ENCODE results near the gene TMEM134. TPM values are rescaled to one million over a fixed set of nuclear protein-coding genes. Genes with fewer than 3 reads are reported as not detected.
"Not testable (repeated sequence)": the region's sequence is repeated elsewhere in the genome, so short reads cannot be mapped to it uniquely, and the experiment has no call there.

TMEM134 gene
- 61.1 and 105 TPM in 2 replicates for total RNA-seq (2014; rRNA removed; shearing (Covaris generic))

- DNase-seq (ENCODE audit: low read depth in 1 of 2, low spot score in 2 of 2), result peak; percentile 88 to 98
- H3K9me3 ChIP-seq (replicated peaks), result 0 out of 2 replicates have a peak, but pooled peaks cover 2% of the 10 kb centered on the region
- peaks cover 9% of the 10 kb centered on the region for H3K36me3 ChIP-seq
- peak within 1 kb of the TSS; percentile 51 for H3K27ac ChIP-seq
- peaks cover 4% of the 10 kb centered on the region; the same call in 1 of the 2 replicates for H3K27me3 ChIP-seq (replicated peaks)
- peaks cover 24% of the 10 kb centered on the region for H3K4me1 ChIP-seq (replicated peaks)
- H3K4me3 ChIP-seq, result peak within 1 kb of the TSS; percentile 89
Observed at GRCh38 chr11:67468759-67469507, at the start of gene TMEM134. TMEM134 (minus strand) TSS chr11:67469251; CDS start chr11:67469192, 59 bp downstream.

GRCh38 chr11:67517784-67518552 lies 48.9 kb upstream of the TMEM134 start:
- no peaks in the 10 kb centered on the region for H3K4me1 ChIP-seq (replicated peaks)
- H3K27me3 ChIP-seq (replicated peaks), result peaks cover 34% of the 10 kb centered on the region
- no peak overlapping the region for H3K4me3 ChIP-seq
- H3K36me3 ChIP-seq, result no peaks in the 10 kb centered on the region
- no peak overlapping the region for H3K27ac ChIP-seq
- DNase-seq (ENCODE audit: low read depth in 1 of 2, low spot score in 2 of 2), result no peak
- no peaks in the 10 kb centered on the region for H3K9me3 ChIP-seq (replicated peaks)

- DNase-seq (ENCODE audit: low read depth in 1 of 2, low spot score in 2 of 2), result no peak
- Histone ChIP-seq H3K4me1 (replicated peaks) (no peaks in the 10 kb centered on the region), H3K27me3 (replicated peaks) (peaks cover 33% of the 10 kb centered on the region)
Observed at GRCh38 chr11:67516806-67517205, 47.8 kb upstream of the TMEM134 start.

GRCh38 chr11:67514116-67514515 lies 45.1 kb upstream of the TMEM134 start:
- peaks cover 36% of the 10 kb centered on the region for H3K27me3 ChIP-seq (replicated peaks)
- H3K36me3 ChIP-seq, result no peaks in the 10 kb centered on the region
- H3K4me3 ChIP-seq, result no peak overlapping the region
- H3K27ac ChIP-seq, result no peak overlapping the region
- peaks cover 1% of the 10 kb centered on the region for H3K4me1 ChIP-seq (replicated peaks)
- no peaks in the 10 kb centered on the region for H3K9me3 ChIP-seq (replicated peaks)
- no peak for DNase-seq (ENCODE audit: low read depth in 1 of 2, low spot score in 2 of 2)

More at GRCh38 chr11:67516806-67517205, 47.8 kb upstream of the TMEM134 start:
- no peaks in the 10 kb centered on the region for H3K9me3 ChIP-seq (replicated peaks)
- H3K36me3 ChIP-seq, result no peaks in the 10 kb centered on the region
- H3K27ac ChIP-seq, result no peak overlapping the region
- H3K4me3 ChIP-seq, result no peak overlapping the region

- H3K36me3 ChIP-seq, result peaks cover 16% of the 10 kb centered on the region
- not testable (repeated sequence) for H3K27ac ChIP-seq; H3K9me3 ChIP-seq (replicated peaks); DNase-seq (ENCODE audit: low read depth in 1 of 2, low spot score in 2 of 2); H3K4me3 ChIP-seq
- H3K27me3 ChIP-seq (replicated peaks), result peaks cover 36% of the 10 kb centered on the region
- peaks cover 20% of the 10 kb centered on the region for H3K4me1 ChIP-seq (replicated peaks)
Observed at GRCh38 chr11:67511558-67511957, 42.5 kb upstream of the TMEM134 start.

- H3K36me3 ChIP-seq, result peaks cover 27% of the 10 kb centered on the region
- no peak for DNase-seq (ENCODE audit: low read depth in 1 of 2, low spot score in 2 of 2)
- H3K9me3 ChIP-seq (replicated peaks), result no peaks in the 10 kb centered on the region
- peaks cover 25% of the 10 kb centered on the region for H3K27me3 ChIP-seq (replicated peaks)
- H3K4me1 ChIP-seq (replicated peaks), result peaks cover 33% of the 10 kb centered on the region
- no peak overlapping the region for H3K27ac ChIP-seq
- H3K4me3 ChIP-seq, result no peak overlapping the region
Observed at GRCh38 chr11:67510023-67510345, 40.9 kb upstream of the TMEM134 start.

- Histone ChIP-seq H3K9me3 (replicated peaks) (no peaks in the 10 kb centered on the region), H3K4me1 (replicated peaks) (peaks cover 38% of the 10 kb centered on the region)
- DNase-seq (ENCODE audit: low read depth in 1 of 2, low spot score in 2 of 2), result peak; percentile 100
Observed at GRCh38 chr11:67508486-67509121, 39.6 kb upstream of the TMEM134 start.

GRCh38 chr11:67507864-67508485 lies 38.9 kb upstream of the TMEM134 start, which contains the start of gene CDK2AP2:
CDK2AP2 (minus strand) TSS chr11:67508162; CDS start chr11:67508082, 80 bp downstream.
- Histone ChIP-seq H3K36me3 (peaks cover 27% of the 10 kb centered on the region), H3K4me1 (replicated peaks) (peaks cover 38% of the 10 kb centered on the region), H3K27me3 (replicated peaks) (peaks cover 6% of the 10 kb centered on the region), H3K4me3 (peak within 1 kb of the TSS; percentile 78), H3K27ac (peak within 1 kb of the TSS; percentile 89), H3K9me3 (replicated peaks) (no peaks in the 10 kb centered on the region)
- peak; percentile 100 for DNase-seq (ENCODE audit: low read depth in 1 of 2, low spot score in 2 of 2)

More at GRCh38 chr11:67508486-67509121, 39.6 kb upstream of the TMEM134 start:
- Histone ChIP-seq H3K4me3 (peak overlapping the region; percentile 78), H3K36me3 (peaks cover 27% of the 10 kb centered on the region), H3K27me3 (replicated peaks) (peaks cover 12% of the 10 kb centered on the region), H3K27ac (peak overlapping the region; percentile 89)

- peaks cover 27% of the 10 kb centered on the region for H3K36me3 ChIP-seq
- 0 out of 2 replicates have a peak, but pooled peaks cover 2% of the 10 kb centered on the region for H3K27me3 ChIP-seq (replicated peaks)
- H3K27ac ChIP-seq, result peak overlapping the region; percentile 37
- H3K4me1 ChIP-seq (replicated peaks), result peaks cover 38% of the 10 kb centered on the region
- H3K4me3 ChIP-seq, result peak overlapping the region; percentile 78
- no peaks in the 10 kb centered on the region for H3K9me3 ChIP-seq (replicated peaks)
- no peak for DNase-seq (ENCODE audit: low read depth in 1 of 2, low spot score in 2 of 2)
Observed at GRCh38 chr11:67507242-67507863, 38.3 kb upstream of the TMEM134 start.

- peaks cover 38% of the 10 kb centered on the region for H3K4me1 ChIP-seq (replicated peaks)
- 0 out of 2 replicates have a peak, but pooled peaks cover 2% of the 10 kb centered on the region for H3K27me3 ChIP-seq (replicated peaks)
- no peak for DNase-seq (ENCODE audit: low read depth in 1 of 2, low spot score in 2 of 2)
- H3K27ac ChIP-seq, result no peak overlapping the region
- H3K9me3 ChIP-seq (replicated peaks), result no peaks in the 10 kb centered on the region
- peaks cover 27% of the 10 kb centered on the region for H3K36me3 ChIP-seq
- H3K4me3 ChIP-seq, result peak overlapping the region; percentile 0; the same call in 1 of the 2 replicates
Observed at GRCh38 chr11:67506426-67507051, 37.5 kb upstream of the TMEM134 start.

- peaks cover 27% of the 10 kb centered on the region for H3K36me3 ChIP-seq
- peaks cover 38% of the 10 kb centered on the region for H3K4me1 ChIP-seq (replicated peaks)
- peak; percentile 89 to 96 for DNase-seq (ENCODE audit: low read depth in 1 of 2, low spot score in 2 of 2)
- 0 out of 2 replicates have a peak, but pooled peaks cover 2% of the 10 kb centered on the region for H3K27me3 ChIP-seq (replicated peaks)
- H3K4me3 ChIP-seq, result peak overlapping the region; percentile 0; the same call in 1 of the 2 replicates
- H3K9me3 ChIP-seq (replicated peaks), result no peaks in the 10 kb centered on the region
- H3K27ac ChIP-seq, result peak overlapping the region; percentile 1; the same call in 1 of the 2 replicates
Observed at GRCh38 chr11:67505605-67506396, 36.8 kb upstream of the TMEM134 start.
